Measurements from ENCODE around the gene PLEKHJ1. TPM values are rescaled to one million over a fixed set of nuclear protein-coding genes. Genes with fewer than 3 reads are reported as not detected.

PLEKHJ1 gene
- total RNA-seq, 1 donor from 2014 or later, result 75.8 TPM

DNA sequence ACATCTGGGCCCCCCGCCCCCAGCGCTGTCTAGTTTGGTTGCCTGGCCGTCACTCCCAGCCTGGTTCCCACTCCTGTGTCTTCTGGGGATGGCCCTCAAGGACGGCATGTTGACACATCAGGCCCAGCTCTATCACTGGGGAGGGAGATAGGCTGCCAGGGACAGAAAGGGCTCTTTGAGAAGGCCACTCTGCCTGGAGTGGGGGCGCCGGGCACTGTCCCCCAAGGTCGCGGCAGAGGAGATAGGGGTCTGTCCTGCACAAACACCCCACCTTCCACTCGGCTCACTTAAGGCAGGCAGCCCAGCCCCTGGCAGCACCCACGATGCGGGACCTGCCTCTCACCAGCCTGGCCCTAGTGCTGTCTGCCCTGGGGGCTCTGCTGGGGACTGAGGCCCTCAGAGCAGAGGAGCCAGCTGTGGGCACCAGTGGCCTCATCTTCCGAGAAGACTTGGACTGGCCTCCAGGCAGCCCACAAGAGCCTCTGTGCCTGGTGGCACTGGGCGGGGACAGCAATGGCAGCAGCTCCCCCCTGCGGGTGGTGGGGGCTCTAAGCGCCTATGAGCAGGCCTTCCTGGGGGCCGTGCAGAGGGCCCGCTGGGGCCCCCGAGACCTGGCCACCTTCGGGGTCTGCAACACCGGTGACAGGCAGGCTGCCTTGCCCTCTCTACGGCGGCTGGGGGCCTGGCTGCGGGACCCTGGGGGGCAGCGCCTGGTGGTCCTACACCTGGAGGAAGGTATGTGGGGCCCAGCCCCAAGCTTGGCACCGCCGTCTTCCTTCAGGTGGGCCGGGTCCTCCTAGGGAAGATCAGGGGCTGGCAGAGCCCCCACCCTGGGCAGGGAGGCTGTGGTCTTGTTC, 13.1 kb upstream of the PLEKHJ1 start, which contains the start of gene AMH:
Gene AMH, plus strand, starts transcription at position 314 of the 857 bp plus-strand sequence. Its CDS starts 10 bp downstream, at position 324.
- DNase-seq (ENCODE audit: low read depth in 2 of 2), result no peak

DNA sequence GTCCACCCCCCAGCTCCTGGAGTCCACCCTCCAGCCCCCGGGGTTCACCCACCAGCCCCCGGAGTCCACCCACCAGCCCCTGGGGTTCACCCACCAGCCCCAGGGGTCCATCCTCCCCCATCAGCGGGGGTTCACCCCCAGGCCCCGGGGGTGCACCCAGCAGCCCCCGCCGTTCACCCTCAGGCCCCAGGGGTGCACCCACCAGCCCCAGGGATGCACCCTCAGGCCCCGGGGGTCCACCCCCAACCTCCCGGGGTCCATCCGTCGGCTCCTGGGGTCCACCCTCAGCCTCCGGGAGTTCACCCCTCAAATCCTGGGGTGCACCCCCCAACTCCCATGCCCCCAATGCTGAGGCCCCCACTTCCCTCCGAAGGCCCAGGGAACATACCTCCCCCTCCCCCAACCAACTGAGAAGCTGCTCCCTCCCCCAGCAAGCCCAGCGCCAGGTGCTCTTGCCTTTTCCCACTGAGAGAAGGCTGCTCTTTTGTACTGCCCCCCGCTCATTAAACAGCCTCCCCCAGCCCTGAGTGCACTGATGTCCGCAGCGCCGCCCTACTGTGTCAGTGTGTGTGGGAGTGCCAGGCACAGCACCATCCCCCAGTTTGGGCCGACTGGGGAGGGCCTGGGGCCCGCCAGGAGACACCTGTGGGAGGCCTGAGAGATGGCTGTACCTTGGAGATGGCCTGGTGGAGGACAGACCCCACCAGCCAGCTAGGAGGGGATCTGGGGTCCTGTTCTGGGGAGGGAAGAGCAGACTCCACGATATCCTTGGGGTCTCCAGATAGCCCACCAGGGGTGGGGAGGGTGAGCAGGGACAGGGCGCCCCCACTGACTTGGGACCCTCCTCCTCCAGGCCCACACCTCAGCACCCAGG, 12.2 kb upstream of the PLEKHJ1 start:
- DNase-seq (ENCODE audit: low read depth in 2 of 2), result no peak

DNA sequence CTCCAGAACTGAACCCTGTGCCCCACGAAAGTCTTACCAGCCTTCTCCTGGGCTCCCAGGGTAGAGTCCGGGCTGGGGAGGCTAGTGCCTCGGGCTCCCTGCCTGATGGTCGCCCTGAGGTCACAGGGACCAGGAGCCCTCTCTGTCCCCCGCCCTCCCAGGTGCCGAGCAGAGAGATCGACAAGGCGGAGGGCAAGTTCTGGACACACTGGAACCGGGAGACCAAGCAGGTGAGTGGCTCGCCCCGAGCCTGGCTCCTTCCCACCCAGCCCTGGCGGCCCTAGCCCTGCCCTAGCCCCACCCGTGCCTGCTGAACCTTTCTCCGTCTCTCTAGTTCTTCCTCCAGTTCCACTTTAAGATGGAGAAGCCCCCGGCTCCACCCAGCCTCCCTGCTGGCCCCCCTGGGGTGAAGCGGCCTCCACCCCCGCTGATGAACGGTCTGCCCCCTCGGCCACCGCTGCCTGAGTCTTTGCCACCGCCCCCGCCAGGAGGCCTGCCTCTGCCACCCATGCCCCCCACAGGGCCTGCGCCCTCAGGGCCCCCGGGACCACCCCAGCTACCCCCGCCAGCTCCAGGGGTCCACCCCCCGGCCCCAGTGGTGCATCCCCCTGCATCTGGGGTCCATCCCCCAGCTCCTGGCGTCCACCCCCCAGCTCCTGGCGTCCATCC, 11.4 kb upstream of the PLEKHJ1 start:
- no peak for DNase-seq (ENCODE audit: low read depth in 2 of 2)

DNA sequence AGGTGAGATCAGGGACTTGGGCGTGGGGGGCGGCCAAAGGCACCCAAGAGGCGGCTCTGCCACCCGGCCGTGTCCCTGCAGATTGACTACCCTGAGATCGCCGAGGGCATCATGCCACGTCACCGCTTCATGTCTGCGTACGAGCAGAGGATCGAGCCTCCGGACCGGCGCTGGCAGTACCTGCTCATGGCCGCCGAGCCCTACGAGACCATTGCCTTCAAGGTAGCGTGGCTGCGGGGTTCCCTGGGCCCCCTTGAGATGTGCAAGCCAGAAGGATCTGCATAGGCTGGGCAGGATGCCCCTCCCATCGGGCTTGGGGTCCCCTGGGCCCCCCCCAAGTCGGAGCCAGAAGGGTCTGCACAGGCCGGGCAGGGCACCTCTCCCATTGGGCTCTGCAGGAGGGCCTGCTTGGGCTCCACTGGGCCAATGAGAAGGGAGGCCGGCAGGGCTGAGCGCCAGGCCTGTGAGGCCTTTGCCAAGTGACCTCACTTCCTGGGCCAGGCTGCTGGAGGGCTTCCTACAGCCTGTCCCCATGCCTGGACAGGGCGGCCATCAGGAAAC, 10.8 kb upstream of the PLEKHJ1 start:
- DNase-seq (ENCODE audit: low read depth in 2 of 2), result peak; percentile 48 to 82

GRCh38 chr19:2246014-2246620, 10.0 kb upstream of the PLEKHJ1 start:
- no peak for DNase-seq (ENCODE audit: low read depth in 2 of 2)

DNA sequence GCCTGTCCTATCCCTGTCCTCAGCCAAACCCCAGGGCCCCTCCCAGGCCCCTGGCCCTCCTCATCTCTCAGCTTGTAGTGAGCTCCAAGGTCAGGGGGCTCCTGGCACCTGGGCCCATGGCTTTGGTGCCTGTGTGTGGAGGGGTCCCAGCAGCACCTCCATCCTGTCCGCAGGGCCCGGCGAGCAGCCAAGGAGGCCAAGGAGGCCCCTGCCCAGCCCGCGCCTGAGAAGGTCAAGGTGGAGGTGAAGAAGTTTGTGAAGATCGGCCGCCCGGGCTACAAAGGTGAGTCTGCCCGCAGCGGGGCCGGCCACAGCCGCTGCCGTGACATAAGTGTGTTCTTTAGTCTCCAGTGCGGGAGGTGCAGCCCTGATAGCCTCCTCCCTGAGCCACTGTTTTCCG, 9.1 kb upstream of the PLEKHJ1 start:
- no peak for DNase-seq (ENCODE audit: low read depth in 2 of 2)

- no peak for DNase-seq (ENCODE audit: low read depth in 2 of 2)
These were observed 8.4 kb upstream of the PLEKHJ1 start for GRCh38 chr19:2244486-2244885.

DNA sequence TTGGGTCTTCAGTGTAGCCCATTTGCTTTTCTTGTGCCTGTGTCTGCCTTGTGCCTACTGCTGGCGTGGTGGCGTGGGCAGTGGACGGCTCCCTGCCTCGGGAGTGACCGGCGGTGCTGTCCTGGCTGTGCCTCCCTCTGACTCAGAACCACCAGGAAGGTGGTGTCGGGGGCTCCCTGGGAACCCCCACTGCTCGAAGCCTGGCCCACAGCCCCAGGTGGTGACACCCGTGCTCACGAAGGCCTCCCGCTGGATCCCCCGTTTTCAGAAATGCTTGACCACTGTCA, 7.9 kb upstream of the PLEKHJ1 start:
- DNase-seq (ENCODE audit: low read depth in 2 of 2), result no peak

GRCh38 chr19:2243274-2244124, 7.4 kb upstream of the PLEKHJ1 start:
- no peak for DNase-seq (ENCODE audit: low read depth in 2 of 2)

GRCh38 chr19:2242816-2243215, 6.7 kb upstream of the PLEKHJ1 start:
- no peak for DNase-seq (ENCODE audit: low read depth in 2 of 2)

DNA sequence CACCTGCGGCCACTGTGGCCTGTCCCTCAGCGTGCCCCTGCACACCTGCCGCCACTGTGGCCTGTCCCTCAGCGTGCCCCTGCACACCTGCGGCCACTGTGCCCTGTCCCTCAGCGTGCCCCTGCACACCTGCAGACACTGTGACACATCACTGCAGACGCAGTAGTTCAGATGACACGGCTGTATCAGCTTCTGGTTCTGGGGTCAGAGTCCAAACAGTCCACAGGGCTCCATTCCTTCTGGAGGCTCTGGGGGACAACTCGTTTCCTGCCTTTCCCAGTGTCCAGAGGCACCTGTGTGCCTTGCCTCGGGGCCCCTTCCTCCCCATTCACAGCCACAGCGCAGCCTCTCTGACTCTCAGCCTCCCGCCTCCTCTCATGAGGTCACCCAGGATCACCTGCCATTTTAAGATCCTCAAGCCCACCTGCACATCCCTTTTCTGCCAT, 6.0 kb upstream of the PLEKHJ1 start:
- no peak for DNase-seq (ENCODE audit: low read depth in 2 of 2)

- peak; percentile 28 to 34 for DNase-seq (ENCODE audit: low read depth in 2 of 2)
These were observed 5.0 kb upstream of the PLEKHJ1 start for GRCh38 chr19:2240881-2241760.

GRCh38 chr19:2239771-2240770, 3.9 kb upstream of the PLEKHJ1 start:
- peak; percentile 90 to 93 for DNase-seq (ENCODE audit: low read depth in 2 of 2)

- peak in 1 of 2 donors; percentile 19 for DNase-seq (ENCODE audit: low read depth in 2 of 2)
These were observed 3.0 kb upstream of the PLEKHJ1 start for GRCh38 chr19:2239173-2239572.

DNA sequence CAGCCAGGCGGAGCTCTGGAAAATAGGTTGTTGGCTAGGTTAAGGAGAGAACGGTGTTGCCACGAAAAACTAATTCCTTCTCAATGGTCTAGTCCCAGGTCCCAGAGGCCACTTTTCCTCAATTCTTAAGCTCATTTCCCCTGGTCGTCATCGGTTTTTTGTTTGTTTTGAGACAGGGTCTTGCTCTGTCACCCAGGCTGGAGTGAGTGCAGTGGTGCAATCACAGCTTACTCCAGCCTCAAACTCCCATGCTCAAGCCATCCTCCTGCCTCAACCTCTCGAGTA, 1.7 kb upstream of the PLEKHJ1 start:
- no peak for DNase-seq (ENCODE audit: low read depth in 2 of 2)

- peak in 1 of 2 donors; percentile 87 for DNase-seq (ENCODE audit: low read depth in 2 of 2)
These were observed 1.1 kb upstream of the PLEKHJ1 start for GRCh38 chr19:2237051-2237868.

- no peak for DNase-seq (ENCODE audit: low read depth in 2 of 2)
These were observed 140 bp downstream of the PLEKHJ1 start for GRCh38 chr19:2236064-2236313.

Data from lung microvascular endothelial cell (primary cell).